Erythroblast (primary cell): ENCODE measurements around the gene CREM.
A peak's percentile ranks its signal among the peaks of the same experiment; 100 is the strongest.

ENCODE experiments used
- DNase-seq, 2 experiments: peaks; one replicate each; lab custom pipeline; 2025; lab: John Stamatoyannopoulos, UW
- GATA1 ChIP-seq: IDR thresholded peaks from 2 replicates; pipeline ENCODE4 v1.6.1; 2011; ENCODE audit warnings: low read depth, mild to moderate bottlenecking, control low read depth, low read length, moderate library complexity
- POLR2A ChIP-seq: IDR thresholded peaks from 2 replicates; pipeline ENCODE4 v1.6.1; 2011; ENCODE audit warnings: mild to moderate bottlenecking, low read length

The CREM gene

DNA sequence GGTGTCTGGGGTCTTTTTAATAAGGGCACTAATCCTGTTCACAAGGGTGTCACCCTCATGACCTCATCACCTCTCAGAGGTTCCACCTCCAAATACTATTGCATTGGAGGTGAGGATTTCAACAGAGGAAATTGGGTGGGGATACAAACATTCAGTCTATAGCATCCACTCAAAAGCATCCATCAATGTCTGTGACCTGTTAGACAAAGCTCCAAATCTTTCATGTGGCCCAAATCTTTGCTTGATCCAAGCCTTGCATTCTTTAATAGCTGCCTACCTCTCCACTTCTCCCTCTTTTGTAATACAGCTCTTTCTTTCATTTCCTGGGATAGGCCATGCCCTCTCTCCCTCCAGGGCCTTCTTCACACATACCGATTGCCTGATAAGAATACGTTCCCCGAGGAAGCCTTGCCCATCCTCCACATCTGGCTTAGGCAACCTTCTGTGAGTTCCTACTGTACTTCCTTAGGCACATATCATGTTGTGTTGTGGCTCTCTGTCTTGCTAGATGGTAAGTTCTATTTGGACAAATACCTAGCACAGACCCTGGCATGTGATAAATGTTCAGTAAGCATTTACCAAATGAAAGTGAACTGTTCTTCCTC is 66.1 kb downstream of the CREM start:
- DNase-seq, result no peak
- TF ChIP-seq POLR2A (no peak), GATA1 (no peak)

DNA sequence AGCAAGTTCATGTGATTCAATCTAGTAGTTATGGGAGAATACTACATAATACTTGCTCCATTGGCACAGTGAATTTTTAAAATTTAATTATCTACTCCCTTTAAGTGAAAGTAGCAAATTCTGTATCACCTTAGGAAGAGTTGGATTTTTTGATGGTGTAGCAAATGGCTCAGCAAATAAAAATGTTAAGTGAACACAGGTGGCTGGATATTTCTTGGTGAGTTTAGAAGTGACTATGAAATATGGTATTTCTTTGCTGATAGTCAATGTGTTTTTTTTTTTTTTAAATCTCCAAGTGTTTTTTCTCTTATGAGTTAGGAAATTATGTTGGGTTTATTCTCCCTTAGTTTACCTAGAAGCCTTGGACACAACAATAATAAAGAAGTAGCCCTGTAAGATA is 67.8 kb downstream of the CREM start:
- DNase-seq, result peak in 1 of 2 experiments; percentile 41
- TF ChIP-seq GATA1 (no peak), POLR2A (no peak)

DNA sequence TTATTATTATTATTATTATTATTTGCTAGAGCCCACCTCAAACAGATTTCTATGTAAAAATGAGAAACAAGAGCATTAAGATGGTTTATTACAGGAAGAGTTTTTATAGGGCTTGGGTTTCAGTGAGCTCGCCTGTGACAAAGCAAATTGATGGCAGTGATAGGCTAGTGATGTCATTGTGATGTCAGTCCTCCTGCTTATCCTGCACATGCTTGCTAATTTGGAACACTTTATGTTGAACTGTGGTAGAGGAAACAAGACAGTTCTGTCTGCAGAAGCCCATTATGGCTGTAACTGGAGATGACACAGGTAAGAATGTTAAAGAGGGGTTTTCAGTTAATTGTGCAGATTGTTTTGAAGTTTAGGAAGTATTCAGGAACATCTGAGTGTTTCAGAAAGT is 68.3 kb downstream of the CREM start:
- TF ChIP-seq GATA1 (no peak), POLR2A (peak; percentile 39)
- peak; percentile 78 to 86 for DNase-seq

DNA sequence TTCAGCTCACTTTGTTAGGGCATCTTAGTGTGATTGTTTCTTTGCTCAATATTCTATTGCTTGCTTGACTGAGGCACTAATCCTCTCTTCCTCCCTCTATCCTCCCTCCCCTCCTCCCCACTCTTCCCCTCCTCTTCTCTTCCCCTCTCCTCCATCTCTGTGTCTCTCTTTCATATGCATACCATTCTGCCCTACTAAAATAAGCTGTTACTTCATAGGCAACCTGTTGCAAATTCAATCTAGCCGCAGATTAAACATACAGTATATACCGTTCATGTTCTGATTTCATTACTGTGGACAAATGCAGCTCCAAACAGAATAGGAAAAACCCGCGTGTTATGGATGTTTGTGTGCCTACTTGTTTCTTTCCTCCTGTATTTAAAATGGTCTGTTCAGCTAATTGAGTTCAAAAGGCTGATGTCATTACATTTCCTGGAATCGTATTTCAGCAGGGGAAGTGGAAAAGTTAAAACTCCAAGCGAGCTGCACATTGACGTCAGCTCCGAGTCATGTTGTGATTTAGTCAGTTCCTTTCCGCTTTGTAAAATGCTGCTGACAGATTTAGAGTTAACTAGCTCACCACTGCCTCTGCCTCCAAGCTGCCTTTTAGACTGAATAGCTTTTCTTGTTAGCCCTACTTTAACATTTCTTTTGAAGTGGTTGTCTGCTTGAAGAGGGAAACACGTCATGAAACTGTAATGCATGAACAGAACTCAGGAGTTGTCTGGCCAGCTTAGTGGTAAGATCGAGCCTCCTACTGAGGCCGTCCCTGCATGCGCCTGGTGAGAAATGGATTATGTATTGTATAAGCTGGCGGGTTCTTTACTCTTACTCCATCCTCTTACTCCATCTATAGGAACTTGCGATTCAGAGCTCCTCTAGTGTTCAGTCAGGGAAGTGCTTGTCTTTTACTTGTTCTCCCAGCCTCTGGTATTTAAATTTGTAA is 69.0 kb downstream of the CREM start:
- DNase-seq, result peak; percentile 75 to 77
- TF ChIP-seq GATA1 (no peak), POLR2A (peak; percentile 48)

DNA sequence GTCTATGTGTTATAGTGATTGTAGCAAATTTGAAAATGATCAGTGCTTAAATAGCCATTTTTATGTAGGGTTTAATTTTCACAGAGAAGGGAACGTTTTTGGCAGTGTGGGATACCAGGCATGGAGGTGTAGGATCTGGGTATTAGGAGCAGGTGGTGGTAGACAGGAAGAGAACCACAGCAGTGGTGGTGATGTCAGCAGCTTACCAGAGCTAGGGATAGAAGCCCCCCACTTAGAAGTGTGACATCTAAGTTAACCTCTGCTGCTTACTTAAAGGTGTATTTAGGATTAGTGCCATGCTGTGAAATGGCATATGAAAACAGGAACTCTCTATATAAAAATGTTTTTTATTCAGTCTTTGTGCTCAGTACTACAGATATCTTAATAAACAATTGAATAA is 73.8 kb downstream of the CREM start:
- DNase-seq, result no peak

DNA sequence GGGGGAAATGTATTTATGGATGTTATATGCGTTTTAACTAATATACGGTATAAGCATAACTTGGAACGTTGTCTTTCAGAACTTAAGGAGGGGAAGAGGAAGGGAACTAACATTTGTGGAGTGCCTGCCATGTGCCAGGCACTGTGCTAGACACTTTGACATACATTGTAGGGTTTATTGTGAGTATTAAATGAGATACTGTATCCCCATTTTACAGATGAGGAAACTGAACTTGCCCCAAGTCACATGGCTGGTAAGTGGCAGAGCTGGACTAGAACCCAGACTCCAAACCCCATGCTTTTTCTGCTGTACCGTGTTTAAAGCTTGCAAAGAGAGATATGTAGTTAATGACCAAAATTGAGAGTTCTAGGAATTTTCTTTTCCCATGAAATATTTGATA is 74.6 kb downstream of the CREM start:
- TF ChIP-seq POLR2A (no peak), GATA1 (no peak)
- no peak for DNase-seq

More for the DNA sequence above, 73.8 kb downstream of the CREM start:
- TF ChIP-seq GATA1, result no peak
- no peak for TF ChIP-seq POLR2A

DNA sequence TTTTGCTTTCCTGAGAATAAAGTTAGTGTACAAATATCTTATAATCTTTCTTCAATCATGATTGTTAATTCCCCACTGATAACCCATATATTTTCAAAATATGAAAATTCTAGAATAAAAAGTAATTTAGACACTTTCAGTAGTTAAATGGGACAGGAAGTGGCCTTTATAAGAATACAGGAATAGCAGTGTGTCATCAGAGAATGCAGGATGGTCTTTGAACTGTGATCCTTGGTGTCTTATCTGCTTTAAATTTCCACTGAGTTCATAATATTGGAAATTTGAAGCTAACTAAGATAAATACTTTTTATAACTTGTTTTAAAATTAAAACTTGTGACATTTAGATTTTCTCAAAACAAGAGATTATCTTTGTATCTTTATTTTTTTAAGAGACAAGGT is 75.4 kb downstream of the CREM start:
- DNase-seq, result no peak
- TF ChIP-seq GATA1 (no peak), POLR2A (no peak)

DNA sequence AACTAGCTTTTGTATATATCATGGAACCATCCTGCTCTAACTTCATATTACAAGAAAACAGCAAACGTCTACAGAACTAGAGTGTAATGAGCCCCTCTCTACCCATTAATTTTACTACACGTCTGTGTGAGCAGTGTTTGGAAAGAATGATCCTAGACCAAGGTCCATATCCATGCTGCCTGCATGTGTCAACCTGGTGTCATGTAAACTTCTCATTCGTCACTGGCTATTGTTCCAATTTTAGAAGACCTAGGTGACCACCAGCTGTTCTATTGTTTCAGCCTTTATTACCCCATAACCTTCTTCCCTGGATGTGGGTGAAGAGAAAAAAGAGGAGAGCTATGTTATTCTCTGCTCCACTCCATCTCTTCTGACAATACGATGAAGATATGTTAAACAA is 77.1 kb downstream of the CREM start:
- TF ChIP-seq POLR2A, result no peak
- TF ChIP-seq GATA1, result no peak
- DNase-seq, result no peak

DNA sequence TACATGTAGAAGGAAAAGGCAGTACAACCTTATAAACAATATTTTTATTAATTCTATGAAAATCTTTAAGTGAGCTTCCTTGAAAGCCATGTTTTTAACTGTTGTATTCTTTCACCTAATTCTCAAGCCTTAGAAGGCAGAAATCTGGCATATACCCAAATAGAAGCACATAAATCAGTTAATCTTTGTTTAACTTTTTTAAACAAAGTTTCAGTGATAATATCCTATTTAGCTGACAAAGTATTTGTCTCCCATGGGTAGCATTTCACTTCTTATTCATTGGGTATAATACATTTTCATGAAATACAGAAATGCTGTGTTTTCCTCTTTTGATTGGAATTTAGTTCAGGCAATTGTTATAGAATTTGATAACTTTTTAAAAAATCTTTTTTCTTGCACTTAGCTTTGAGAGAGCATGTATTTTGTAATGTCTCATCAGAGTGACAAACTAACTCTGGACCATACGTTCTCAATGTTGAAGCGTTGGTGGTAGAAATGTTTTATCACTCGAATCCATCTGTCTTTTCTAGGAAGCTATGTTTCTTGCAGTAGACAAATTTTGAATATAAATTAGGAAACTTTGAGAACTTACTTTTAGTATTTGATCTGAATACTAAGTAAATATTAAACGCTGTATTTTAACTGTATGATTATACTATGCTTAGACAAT is 78.1 kb downstream of the CREM start:
- peak; percentile 32 to 36 for DNase-seq
- TF ChIP-seq POLR2A (no peak), GATA1 (no peak)

DNA sequence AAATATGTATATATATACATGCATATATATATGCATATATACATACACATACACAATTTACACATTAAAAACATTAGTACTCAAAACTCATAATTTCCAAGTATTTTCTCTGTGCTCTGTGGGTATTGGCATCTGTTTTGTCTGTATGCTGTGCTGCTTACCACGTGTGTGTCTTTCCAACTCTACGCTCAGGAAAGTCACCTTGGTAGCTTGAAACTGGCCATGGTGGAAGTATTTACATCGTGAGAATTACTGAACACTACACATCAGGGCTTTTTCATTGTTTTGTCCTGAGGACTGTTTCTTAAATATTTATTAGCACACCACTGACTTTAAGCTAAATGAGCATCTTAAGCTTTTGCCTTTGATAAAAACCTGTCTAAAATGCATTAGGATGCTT is 79.6 kb downstream of the CREM start:
- TF ChIP-seq POLR2A, result no peak
- no peak for TF ChIP-seq GATA1
- no peak for DNase-seq

DNA sequence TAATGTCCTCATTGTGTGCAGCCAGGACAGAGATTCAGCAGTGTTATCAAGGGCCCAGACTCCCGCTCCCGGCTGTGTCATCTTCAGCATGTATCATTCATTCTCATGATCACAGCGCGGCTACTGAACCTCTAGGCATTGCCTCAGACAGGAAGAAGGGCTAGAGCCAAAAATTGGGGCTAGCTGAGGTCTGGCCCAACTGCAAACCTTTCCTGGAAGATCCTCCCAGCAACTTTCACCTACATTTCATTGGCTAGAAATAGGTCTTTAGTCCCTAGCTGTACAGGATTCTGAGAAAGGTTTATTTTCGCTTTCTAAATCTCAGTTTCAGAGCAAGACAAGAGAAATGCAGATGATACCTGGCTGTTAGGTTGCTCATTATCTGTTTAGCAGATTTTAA is 81.9 kb downstream of the CREM start:
- TF ChIP-seq POLR2A, result no peak
- TF ChIP-seq GATA1, result no peak
- DNase-seq, result no peak

DNA sequence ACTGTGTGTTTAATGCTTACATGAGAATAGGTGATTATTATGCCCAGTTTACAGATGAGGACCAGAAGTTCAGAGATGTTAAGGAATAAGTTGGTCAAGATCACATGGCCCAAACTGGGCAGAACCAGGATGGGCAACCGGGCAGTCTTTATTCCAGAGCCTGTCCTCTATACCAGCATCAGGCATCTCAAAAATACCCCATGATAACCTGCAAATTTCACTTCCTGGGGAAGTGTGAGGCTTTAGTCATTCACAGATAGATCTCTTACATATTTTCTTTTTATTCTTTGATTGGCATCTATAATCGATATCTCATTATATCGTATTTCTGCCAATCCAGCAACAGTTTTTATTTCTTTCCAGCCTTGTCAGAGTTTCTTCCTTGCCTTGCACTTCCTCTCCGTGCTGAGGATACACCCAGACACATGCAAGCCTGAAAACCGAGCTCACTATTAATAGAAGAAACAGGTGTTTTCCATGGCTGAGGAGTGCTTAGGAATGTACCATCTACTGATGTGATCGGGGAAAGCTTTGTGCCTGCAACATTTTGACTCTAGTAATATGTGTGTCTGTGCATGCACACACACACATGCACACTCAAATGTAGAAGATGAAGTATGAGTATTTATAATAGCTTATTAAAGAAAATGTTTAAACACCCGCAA is 82.4 kb downstream of the CREM start:
- no peak for DNase-seq
- TF ChIP-seq GATA1 (no peak), POLR2A (no peak)

DNA sequence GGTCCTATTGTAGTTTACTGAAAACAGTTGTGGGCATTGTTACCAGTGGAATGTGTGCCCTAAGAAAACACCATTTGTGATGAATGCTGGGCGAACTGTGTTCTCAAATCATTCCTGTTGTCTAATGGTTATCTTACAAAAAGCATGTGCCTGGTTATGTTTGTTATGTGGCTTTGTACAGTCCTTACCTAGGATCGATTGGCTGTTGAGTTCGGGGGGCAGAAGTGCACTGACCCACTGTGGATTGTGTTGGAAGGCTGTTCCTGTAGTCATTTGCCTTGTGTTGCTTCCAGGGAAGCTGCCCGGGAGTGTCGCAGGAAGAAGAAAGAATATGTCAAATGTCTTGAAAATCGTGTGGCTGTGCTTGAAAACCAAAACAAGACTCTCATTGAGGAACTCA is 84.3 kb downstream of the CREM start:
- no peak for TF ChIP-seq GATA1
- TF ChIP-seq POLR2A, result no peak
- DNase-seq, result no peak

DNA sequence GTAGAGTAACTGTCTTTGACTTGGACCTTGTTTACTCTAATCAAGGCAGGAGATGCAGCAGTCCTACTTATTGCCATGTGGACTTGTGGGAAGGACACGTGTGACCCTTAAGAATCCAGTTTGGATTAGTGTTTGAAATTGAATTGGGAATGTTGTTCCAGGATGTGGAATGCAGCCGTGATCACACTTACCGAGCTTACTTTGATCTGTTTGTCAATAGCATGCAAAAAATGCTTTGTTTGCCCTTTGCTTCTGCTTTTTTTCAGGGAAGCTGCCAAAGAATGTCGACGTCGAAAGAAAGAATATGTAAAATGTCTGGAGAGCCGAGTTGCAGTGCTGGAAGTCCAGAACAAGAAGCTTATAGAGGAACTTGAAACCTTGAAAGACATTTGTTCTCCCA is 84.7 kb downstream of the CREM start:
- no peak for DNase-seq
- TF ChIP-seq GATA1, result no peak
- TF ChIP-seq POLR2A, result no peak
